Fibroblast of lung (primary cell): ENCODE measurements around the gene ARHGAP18. TPM values are rescaled to one million over a fixed set of nuclear protein-coding genes. Genes with fewer than 3 reads are reported as not detected.

ENCODE experiments used
- DNase-seq, 2 donors: peaks; one replicate each; pipeline versions ENCODE4 v3.0.0 to v3.0.0-alpha.2; 2010; ENCODE audit warnings: low read depth in 2 of 2
- H2AFZ ChIP-seq: 2 replicates; pipeline ENCODE4 v1.5.1; 2012; ENCODE audit warnings: low read length, control low read depth, inconsistent platforms
- H3K27ac ChIP-seq: 2 replicates; pipeline ENCODE4 v1.5.1; 2011; ENCODE audit warnings: low read length, control low read depth; ENCODE audit not compliant: insufficient read depth
- H3K27me3 ChIP-seq: 2 replicates; pipeline ENCODE4 v1.5.1; 2011; ENCODE audit warnings: mild to moderate bottlenecking, low read length; ENCODE audit not compliant: control insufficient read depth, insufficient read depth
- H3K36me3 ChIP-seq: 2 replicates; pipeline ENCODE4 v1.5.1; 2011; ENCODE audit warnings: low read length; ENCODE audit not compliant: control insufficient read depth, insufficient read depth
- H3K4me1 ChIP-seq: 2 replicates; pipeline ENCODE4 v1.5.1; 2011; ENCODE audit warnings: low read length; ENCODE audit not compliant: control insufficient read depth, insufficient read depth; ENCODE audit errors: extremely low read depth
- H3K4me2 ChIP-seq: 2 replicates; pipeline ENCODE4 v1.5.1; 2011; ENCODE audit warnings: low read length, control low read depth; ENCODE audit not compliant: insufficient read depth; ENCODE audit errors: extremely low read depth
- H3K4me3 ChIP-seq, 4 experiments: fragments of 200-600 bp in 1 of 4; sonication (generic) in 1 of 4; replicated peaks in 1 of 4; 2 replicates each; pipeline ENCODE4 v1.5.1; 2011 to 2016; ENCODE audit warnings: low read length in 4 of 4, low read depth in 3 of 4, mild to moderate bottlenecking in 3 of 4, control low read depth in 2 of 4, inconsistent platforms in 1 of 4, mixed read lengths in 1 of 4; ENCODE audit not compliant: insufficient read depth in 1 of 4; ENCODE audit errors: control extremely low read depth in 1 of 4
- H3K79me2 ChIP-seq: 2 replicates; pipeline ENCODE4 v1.5.1; 2012; ENCODE audit warnings: mild to moderate bottlenecking, low read length, inconsistent platforms; ENCODE audit not compliant: control insufficient read depth, insufficient read depth
- H3K9ac ChIP-seq: 2 replicates; pipeline ENCODE4 v1.5.1; 2011; ENCODE audit warnings: mild to moderate bottlenecking, low read length, control low read depth; ENCODE audit not compliant: insufficient read depth
- H3K9me3 ChIP-seq: 2 replicates; pipeline ENCODE4 v1.5.1; 2012; ENCODE audit warnings: low read depth, low read length; ENCODE audit not compliant: control insufficient read depth, insufficient read depth
- H4K20me1 ChIP-seq: 2 replicates; pipeline ENCODE4 v1.5.1; 2011; ENCODE audit warnings: low read length; ENCODE audit not compliant: control insufficient read depth, insufficient read depth; ENCODE audit errors: extremely low read depth
- CTCF ChIP-seq, 2 donors: IDR thresholded peaks in 1 of 2; conservative IDR thresholded peaks in 1 of 2; 1 replicate in 1 of 2; 2 replicates in 1 of 2; pipeline ENCODE4 v1.5.1; 2011 to 2012; ENCODE audit warnings: low read length in 2 of 2, control low read depth in 1 of 2, inconsistent platforms in 1 of 2, low read depth in 1 of 2, mild to moderate bottlenecking in 1 of 2
- EZH2 ChIP-seq: IDR thresholded peaks from 2 replicates; pipeline ENCODE4 v1.5.1; 2012; ENCODE audit warnings: low read length, control low read depth, mild to moderate bottlenecking; ENCODE audit errors: missing control alignments
- polyA plus RNA-seq, 2 donors: library from polyadenylated mRNA; depleted of rRNA in 1 of 2; stranded (reverse) in 1 of 2; unstranded in 1 of 2; fragments of >200 nt; gene quantifications; 2 replicates each; pipeline ENCODE4 v1.2.1, GENCODE V29; 2011 to 2012; ENCODE audit warnings: missing spikeins in 1 of 2
- total RNA-seq: library from RNA; depleted of rRNA; stranded (reverse); fragments of >200 nt; gene quantifications from 2 replicates; pipeline ENCODE4 v1.2.1, GENCODE V29; 2014

Gene ARHGAP18
- total and polyA plus RNA-seq, 2 donors (not counting 1 experiment from before 2014, with no cell fraction given): 18.6 to 38.3 TPM

DNA sequence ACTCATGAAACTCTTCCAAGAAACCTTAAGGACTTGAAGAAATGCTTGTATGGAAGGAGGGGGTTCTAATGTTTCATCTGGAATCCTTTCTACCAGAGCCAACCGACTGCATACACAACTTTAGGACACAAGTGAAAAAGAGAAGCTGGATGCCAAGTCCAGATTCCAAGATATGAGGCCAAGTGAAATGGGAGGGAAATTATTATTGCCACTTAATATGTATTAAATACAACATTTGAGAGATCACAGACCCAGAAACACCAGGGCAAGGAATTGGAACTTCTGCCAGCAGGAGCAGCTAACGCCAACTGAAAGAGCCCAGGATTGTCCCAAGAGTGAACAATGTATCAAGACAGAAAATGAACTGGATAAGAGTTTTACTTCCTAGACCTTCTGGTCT, 144.2 kb downstream of the ARHGAP18 start:
- Histone ChIP-seq H3K4me3 (no peak overlapping the region), H3K36me3 (no peaks in the 10 kb centered on the region), H3K4me2 (no peak overlapping the region), H3K4me1 (no peaks in the 10 kb centered on the region), H4K20me1 (no peaks in the 10 kb centered on the region), H2AFZ (no peak overlapping the region), H3K79me2 (no peaks in the 10 kb centered on the region), H3K27ac (no peak overlapping the region), H3K9ac (no peak overlapping the region), H3K27me3 (no peaks in the 10 kb centered on the region), H3K9me3 (no peaks in the 10 kb centered on the region)
- no peak for DNase-seq
- TF ChIP-seq EZH2: no peak
- no peak for TF ChIP-seq CTCF (conservative IDR thresholded peaks at IDR 0.05 in 1 of 2, IDR thresholded peaks at IDR 0.05 in 1 of 2; ENCODE audit: low read depth in 1 of 2, low read length in 2 of 2)

DNA sequence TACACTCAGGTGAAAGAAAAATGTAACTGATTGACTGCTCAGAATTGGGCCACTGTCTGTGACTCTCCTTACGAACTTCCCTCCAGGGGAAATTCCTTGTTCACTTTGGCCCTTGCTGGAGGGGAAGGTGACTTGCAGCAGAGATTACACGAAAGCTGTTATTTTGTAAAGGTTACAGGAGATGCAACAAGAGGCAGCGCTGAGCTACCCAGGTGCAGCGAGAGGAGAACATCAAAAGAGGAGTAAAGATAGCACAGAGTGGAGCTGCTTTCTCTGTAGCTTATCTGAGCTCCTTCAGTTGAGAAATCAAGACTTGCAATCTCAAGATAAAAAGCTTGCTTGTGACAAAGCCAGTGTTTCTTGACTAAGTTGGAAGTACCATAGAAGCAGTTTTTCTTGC, 144.6 kb downstream of the ARHGAP18 start:
- no peaks in the 10 kb centered on the region for H3K79me2 ChIP-seq

GRCh38 chr6:129558248-129558647, 151.7 kb downstream of the ARHGAP18 start:
- Histone ChIP-seq H4K20me1 (no peaks in the 10 kb centered on the region), H3K4me1 (no peaks in the 10 kb centered on the region), H3K79me2 (no peaks in the 10 kb centered on the region), H3K27me3 (no peaks in the 10 kb centered on the region), H3K4me2 (no peak overlapping the region), H2AFZ (no peak overlapping the region), H3K36me3 (no peaks in the 10 kb centered on the region), H3K9me3 (no peaks in the 10 kb centered on the region), H3K4me3 (no peak overlapping the region), H3K9ac (no peak overlapping the region), H3K27ac (no peak overlapping the region)
- TF ChIP-seq EZH2 (no peak), CTCF (conservative IDR thresholded peaks at IDR 0.05 in 1 of 2, IDR thresholded peaks at IDR 0.05 in 1 of 2; ENCODE audit: low read depth in 1 of 2, low read length in 2 of 2) (no peak)
- no peak for DNase-seq

More for the DNA sequence above, 144.6 kb downstream of the ARHGAP18 start:
- Histone ChIP-seq H3K9ac (no peak overlapping the region), H2AFZ (no peak overlapping the region), H4K20me1 (no peaks in the 10 kb centered on the region), H3K27ac (no peak overlapping the region), H3K27me3 (no peaks in the 10 kb centered on the region), H3K4me3 (no peak overlapping the region), H3K36me3 (no peaks in the 10 kb centered on the region), H3K9me3 (no peaks in the 10 kb centered on the region), H3K4me1 (no peaks in the 10 kb centered on the region), H3K4me2 (no peak overlapping the region)
- no peak for DNase-seq
- no peak for TF ChIP-seq CTCF (conservative IDR thresholded peaks at IDR 0.05 in 1 of 2, IDR thresholded peaks at IDR 0.05 in 1 of 2; ENCODE audit: low read depth in 1 of 2, low read length in 2 of 2)
- no peak for TF ChIP-seq EZH2
